ENCODE results near the gene SNTG2.

DNA sequence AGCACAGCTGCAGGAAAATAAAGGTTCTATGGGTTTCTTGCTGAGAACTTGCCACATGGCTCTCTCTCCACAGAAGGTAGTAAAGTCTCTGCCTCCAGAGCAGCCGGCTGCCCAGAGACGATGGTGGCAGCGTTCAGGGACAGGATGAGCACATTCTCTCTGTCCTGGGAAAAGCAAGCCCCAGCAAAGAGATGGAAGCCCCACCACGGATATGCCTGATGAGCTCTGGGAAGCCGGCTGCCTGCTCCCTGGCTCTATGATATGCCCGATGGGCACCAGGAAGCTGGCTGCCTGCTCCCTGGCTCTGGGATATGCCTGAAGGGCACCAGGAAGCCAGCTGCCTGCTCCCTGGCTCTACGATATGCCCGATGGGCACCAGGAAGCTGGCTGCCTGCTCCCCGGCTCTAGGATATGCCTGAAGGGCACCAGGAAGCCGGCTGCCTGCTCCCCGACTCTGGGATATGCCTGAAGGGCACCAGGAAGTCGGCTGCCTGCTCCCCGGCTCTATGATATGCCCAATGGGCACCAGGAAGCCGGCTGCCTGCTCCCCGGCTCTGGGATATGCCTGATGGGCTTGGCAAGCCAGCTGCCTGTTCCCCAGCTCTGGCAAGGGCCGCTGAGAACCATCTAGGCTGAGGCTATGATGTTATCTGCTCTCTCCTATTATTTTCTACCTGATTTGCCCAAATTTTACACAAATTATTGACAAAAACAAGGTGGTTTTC is 21.5 kb upstream of the SNTG2 start:
- TF ChIP-seq EZH2phosphoT487 (IDR thresholded peaks at IDR 0.05; ENCODE audit: borderline replicate concordance, low read length) = no peak
- TF ChIP-seq, protein P1, sequence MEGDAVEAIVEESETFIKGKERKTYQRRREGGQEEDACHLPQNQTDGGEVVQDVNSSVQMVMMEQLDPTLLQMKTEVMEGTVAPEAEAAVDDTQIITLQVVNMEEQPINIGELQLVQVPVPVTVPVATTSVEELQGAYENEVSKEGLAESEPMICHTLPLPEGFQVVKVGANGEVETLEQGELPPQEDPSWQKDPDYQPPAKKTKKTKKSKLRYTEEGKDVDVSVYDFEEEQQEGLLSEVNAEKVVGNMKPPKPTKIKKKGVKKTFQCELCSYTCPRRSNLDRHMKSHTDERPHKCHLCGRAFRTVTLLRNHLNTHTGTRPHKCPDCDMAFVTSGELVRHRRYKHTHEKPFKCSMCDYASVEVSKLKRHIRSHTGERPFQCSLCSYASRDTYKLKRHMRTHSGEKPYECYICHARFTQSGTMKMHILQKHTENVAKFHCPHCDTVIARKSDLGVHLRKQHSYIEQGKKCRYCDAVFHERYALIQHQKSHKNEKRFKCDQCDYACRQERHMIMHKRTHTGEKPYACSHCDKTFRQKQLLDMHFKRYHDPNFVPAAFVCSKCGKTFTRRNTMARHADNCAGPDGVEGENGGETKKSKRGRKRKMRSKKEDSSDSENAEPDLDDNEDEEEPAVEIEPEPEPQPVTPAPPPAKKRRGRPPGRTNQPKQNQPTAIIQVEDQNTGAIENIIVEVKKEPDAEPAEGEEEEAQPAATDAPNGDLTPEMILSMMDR (IDR thresholded peaks at IDR 0.05; ENCODE audit: low read depth, low read length, poor library complexity, severe bottlenecking) = no peak

All from DOHH2 (cell line).